ENCODE measurements around the gene KRT2.

DNA sequence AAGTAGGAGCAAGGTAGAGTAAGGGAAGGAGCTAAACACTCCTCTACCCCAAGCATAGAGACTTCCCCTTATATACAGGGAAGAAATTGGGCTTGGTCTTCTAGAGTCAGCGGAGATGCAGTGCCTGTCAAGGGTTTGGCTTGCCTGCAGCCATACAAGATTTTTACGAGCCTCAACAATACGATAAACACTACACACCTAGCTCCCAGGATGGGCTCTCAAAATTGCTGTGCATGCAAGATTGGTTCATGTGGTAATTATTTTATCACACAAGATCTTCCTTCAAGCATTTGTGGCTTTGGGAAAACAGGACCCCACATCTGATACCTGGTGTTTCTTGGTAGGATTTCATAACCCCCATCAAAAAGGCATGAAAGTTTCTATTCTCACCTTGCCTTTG is 28.4 kb upstream of the KRT2 start, which contains the start of gene KRT1:
- TF ChIP-seq POLR2AphosphoS5 (IDR thresholded peaks at IDR 0.05), result no peak
- TF ChIP-seq POLR2A (IDR thresholded peaks at IDR 0.05), result no peak

Measured in spleen (tissue), 3 donors.